Neutrophil (primary cell): ENCODE results near the gene NAPSA.
"Not testable (repeated sequence)": the region's sequence is repeated elsewhere in the genome, so short reads cannot be mapped to it uniquely, and the experiment has no call there.

Source experiments
- H3K27ac ChIP-seq: fragments of 200-600 bp; sonication (generic); 2 replicates; pipeline ENCODE4 v1.5.1; 2016; ENCODE audit warnings: mild to moderate bottlenecking, moderate library complexity
- H3K27me3 ChIP-seq: fragments of 200-600 bp; sonication (generic); 2 replicates; pipeline ENCODE4 v1.6.0; 2016; ENCODE audit warnings: mild to moderate bottlenecking
- H3K36me3 ChIP-seq: fragments of 200-600 bp; sonication (generic); 2 replicates; pipeline ENCODE4 v1.5.1; 2017
- H3K4me1 ChIP-seq, 2 experiments: fragments of 200-600 bp in 1 of 2; sonication (generic) in 1 of 2; 1 replicate in 1 of 2; 2 replicates in 1 of 2; pipeline versions ENCODE4 v1.5.1 to v1.6.1; 2013 to 2016; ENCODE audit warnings: low read depth in 1 of 2, low read length in 1 of 2, mild to moderate bottlenecking in 1 of 2, moderate library complexity in 1 of 2; ENCODE audit not compliant: control insufficient read depth in 1 of 2, insufficient read depth in 1 of 2
- H3K4me3 ChIP-seq, 2 experiments: fragments of 200-600 bp in 1 of 2; sonication (generic) in 1 of 2; 1 replicate in 1 of 2; 2 replicates in 1 of 2; pipeline ENCODE4 v1.5.1; 2013 to 2016; ENCODE audit warnings: low read depth in 1 of 2, low read length in 1 of 2, mild to moderate bottlenecking in 1 of 2, moderate library complexity in 1 of 2
- H3K9me3 ChIP-seq: fragments of 200-600 bp; sonication (generic); 2 replicates; pipeline ENCODE4 v1.5.1; 2016
- CTCF ChIP-seq: fragments of 200-600 bp; sonication (generic); IDR thresholded peaks from 2 replicates; pipeline ENCODE4 v1.5.1; 2016; ENCODE audit warnings: antibody characterized with exemption

NAPSA gene

GRCh38 chr19:50332244-50333038, 33.0 kb downstream of the NAPSA start:
- H3K36me3 ChIP-seq = no peaks in the 10 kb centered on the region
- H3K9me3 ChIP-seq = peaks cover 6% of the 10 kb centered on the region
- H3K27me3 ChIP-seq = peaks cover 86% of the 10 kb centered on the region
- no peak overlapping the region for H3K27ac ChIP-seq
- no peak overlapping the region for H3K4me3 ChIP-seq
- H3K4me1 ChIP-seq = peaks cover 9 to 18% of the 10 kb centered on the region in 2 experiments
- TF ChIP-seq CTCF = no peak

- Histone ChIP-seq H3K27ac (no peak overlapping the region), H3K9me3 (peaks cover 6% of the 10 kb centered on the region), H3K27me3 (peaks cover 88% of the 10 kb centered on the region), H3K4me1 (peaks cover 9 to 18% of the 10 kb centered on the region in 2 experiments), H3K4me3 (no peak overlapping the region), H3K36me3 (no peaks in the 10 kb centered on the region)
- no peak for TF ChIP-seq CTCF
These were observed 33.5 kb downstream of the NAPSA start for GRCh38 chr19:50331994-50332243.

- TF ChIP-seq CTCF = no peak
- peaks cover 6% of the 10 kb centered on the region for H3K9me3 ChIP-seq
- H3K4me1 ChIP-seq = peaks cover 9 to 18% of the 10 kb centered on the region in 2 experiments
- peaks cover 93% of the 10 kb centered on the region for H3K27me3 ChIP-seq
- H3K4me3 ChIP-seq = no peak overlapping the region
- H3K27ac ChIP-seq = no peak overlapping the region
- no peaks in the 10 kb centered on the region for H3K36me3 ChIP-seq
These were observed 34.0 kb downstream of the NAPSA start for GRCh38 chr19:50331221-50331993.

- H3K27me3 ChIP-seq = peaks cover 99% of the 10 kb centered on the region
- peaks cover 9 to 18% of the 10 kb centered on the region in 2 experiments for H3K4me1 ChIP-seq
- no peaks in the 10 kb centered on the region for H3K36me3 ChIP-seq
- peaks cover 6% of the 10 kb centered on the region for H3K9me3 ChIP-seq
- no peak overlapping the region for H3K4me3 ChIP-seq
- TF ChIP-seq CTCF = no peak
- no peak overlapping the region for H3K27ac ChIP-seq
These were observed 34.9 kb downstream of the NAPSA start for GRCh38 chr19:50330365-50331078.

GRCh38 chr19:50329926-50330294, 35.5 kb downstream of the NAPSA start:
- peaks cover 9 to 18% of the 10 kb centered on the region in 2 experiments for H3K4me1 ChIP-seq
- not testable (repeated sequence) for H3K27ac ChIP-seq, H3K4me3 ChIP-seq, H3K36me3 ChIP-seq, H3K9me3 ChIP-seq
- peaks cover 99% of the 10 kb centered on the region for H3K27me3 ChIP-seq
